Prostate gland (tissue), 2 donors: ENCODE data around the gene DDO. TPM values are rescaled to one million over a fixed set of nuclear protein-coding genes. Genes with fewer than 3 reads are reported as not detected.
A peak's percentile ranks its signal among the peaks of the same experiment; 100 is the strongest.

Experiments used
- DNase-seq: peaks from one replicate; pipeline ENCODE4 v3.0.0-alpha.2; 2019; ENCODE audit warnings: low spot score
- H3K27ac ChIP-seq, 2 donors: fragments of 200-600 bp; sonication (generic); 2 replicates each; pipeline ENCODE4 v1.5.1; 2017 to 2019
- H3K27me3 ChIP-seq: fragments of 200-600 bp; sonication (generic); replicated peaks from 2 replicates; pipeline ENCODE4 v1.5.1; 2019; ENCODE audit not compliant: insufficient read depth
- H3K36me3 ChIP-seq, 2 donors: fragments of 200-600 bp; sonication (generic); 1 replicate in 1 of 2; 2 replicates in 1 of 2; pipeline versions ENCODE4 v1.5.1 to v1.8.1; 2017 to 2019
- H3K4me1 ChIP-seq: fragments of 200-600 bp; sonication (generic); replicated peaks from 2 replicates; pipeline ENCODE4 v1.5.1; 2019
- H3K4me3 ChIP-seq, 2 donors: fragments of 200-600 bp; sonication (generic); 2 replicates each; pipeline ENCODE4 v1.5.1; 2017 to 2019
- H3K9me3 ChIP-seq: fragments of 200-600 bp; sonication (generic); 2 replicates; pipeline ENCODE4 v1.5.1; 2017
- POLR2A ChIP-seq: fragments of 450-650 bp; IDR thresholded peaks from one replicate; pipeline ENCODE4 v1.6.1; 2016; ENCODE audit warnings: antibody characterized with exemption, mild to moderate bottlenecking
- POLR2AphosphoS5 ChIP-seq: sonication (generic); formaldehyde crosslinking; IDR thresholded peaks from one replicate; pipeline ENCODE4 v1.6.1; 2017; ENCODE audit warnings: antibody characterized with exemption
- WGBS: methylation state at CpG from one replicate; pipeline ENCODE4 v1.1.5; 2018; 5-methylcytosine and 5-hydroxymethylcytosine counted together
- intact Hi-C: fragments of 100-400 bp; cut with DNase I; formaldehyde crosslinking; loops from one replicate; pipeline ENCODE4 v1.14.2; 2022
- total RNA-seq, 2 donors: library from RNA; depleted of rRNA; stranded (reverse); fragments of >200 nt; gene quantifications; one replicate each; pipeline ENCODE4 v1.1.0, GENCODE V29; 2016
- TF ChIP-seq, protein P1 (sequence below), 4 experiments: fragments of 200-600 bp in 2 of 4; fragments of 450-650 bp in 2 of 4; sonication (generic) in 2 of 4; IDR thresholded peaks; 1 replicate in 3 of 4; 2 replicates in 1 of 4; pipeline ENCODE4 v1.5.1; 2016 to 2019; ENCODE audit warnings: antibody characterized with exemption in 4 of 4, mild to moderate bottlenecking in 2 of 4, moderate library complexity in 2 of 4

DDO gene
- total RNA-seq, 2 donors from 2014 or later = 0.41 to 2.1 TPM

DNA sequence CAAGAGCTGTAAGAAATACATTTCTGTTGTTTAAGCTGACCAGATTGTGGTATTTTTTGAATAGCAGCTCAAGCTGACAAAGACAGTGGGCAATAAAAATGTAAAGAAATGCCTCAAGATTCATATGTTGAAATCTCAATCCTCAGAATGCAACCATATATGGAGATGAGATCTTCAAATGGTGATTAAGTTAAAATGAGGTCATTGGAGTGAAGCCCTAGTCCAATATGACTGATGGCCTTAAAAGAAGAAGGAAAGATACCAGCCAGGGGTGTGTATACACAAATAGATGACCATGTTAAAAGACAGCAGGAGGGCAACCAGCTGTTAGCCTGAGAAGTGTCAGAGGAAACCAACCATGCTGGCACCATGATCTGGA lies 7.1 kb upstream of the DDO start:
- peaks cover 2% of the 10 kb centered on the region for H3K27me3 ChIP-seq
- no peaks in the 10 kb centered on the region for H3K4me1 ChIP-seq
- no peak overlapping the region for H3K27ac ChIP-seq
- intact Hi-C loops = no loop called here
- no peak overlapping the region for H3K4me3 ChIP-seq
- no peaks in the 10 kb centered on the region for H3K36me3 ChIP-seq
- TF ChIP-seq POLR2A (no peak), POLR2AphosphoS5 (no peak)
- TF ChIP-seq, protein P1, sequence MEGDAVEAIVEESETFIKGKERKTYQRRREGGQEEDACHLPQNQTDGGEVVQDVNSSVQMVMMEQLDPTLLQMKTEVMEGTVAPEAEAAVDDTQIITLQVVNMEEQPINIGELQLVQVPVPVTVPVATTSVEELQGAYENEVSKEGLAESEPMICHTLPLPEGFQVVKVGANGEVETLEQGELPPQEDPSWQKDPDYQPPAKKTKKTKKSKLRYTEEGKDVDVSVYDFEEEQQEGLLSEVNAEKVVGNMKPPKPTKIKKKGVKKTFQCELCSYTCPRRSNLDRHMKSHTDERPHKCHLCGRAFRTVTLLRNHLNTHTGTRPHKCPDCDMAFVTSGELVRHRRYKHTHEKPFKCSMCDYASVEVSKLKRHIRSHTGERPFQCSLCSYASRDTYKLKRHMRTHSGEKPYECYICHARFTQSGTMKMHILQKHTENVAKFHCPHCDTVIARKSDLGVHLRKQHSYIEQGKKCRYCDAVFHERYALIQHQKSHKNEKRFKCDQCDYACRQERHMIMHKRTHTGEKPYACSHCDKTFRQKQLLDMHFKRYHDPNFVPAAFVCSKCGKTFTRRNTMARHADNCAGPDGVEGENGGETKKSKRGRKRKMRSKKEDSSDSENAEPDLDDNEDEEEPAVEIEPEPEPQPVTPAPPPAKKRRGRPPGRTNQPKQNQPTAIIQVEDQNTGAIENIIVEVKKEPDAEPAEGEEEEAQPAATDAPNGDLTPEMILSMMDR (IDR thresholded peaks at IDR 0.05) = no peak
- no peaks in the 10 kb centered on the region for H3K9me3 ChIP-seq
- DNase-seq = no peak

DNA sequence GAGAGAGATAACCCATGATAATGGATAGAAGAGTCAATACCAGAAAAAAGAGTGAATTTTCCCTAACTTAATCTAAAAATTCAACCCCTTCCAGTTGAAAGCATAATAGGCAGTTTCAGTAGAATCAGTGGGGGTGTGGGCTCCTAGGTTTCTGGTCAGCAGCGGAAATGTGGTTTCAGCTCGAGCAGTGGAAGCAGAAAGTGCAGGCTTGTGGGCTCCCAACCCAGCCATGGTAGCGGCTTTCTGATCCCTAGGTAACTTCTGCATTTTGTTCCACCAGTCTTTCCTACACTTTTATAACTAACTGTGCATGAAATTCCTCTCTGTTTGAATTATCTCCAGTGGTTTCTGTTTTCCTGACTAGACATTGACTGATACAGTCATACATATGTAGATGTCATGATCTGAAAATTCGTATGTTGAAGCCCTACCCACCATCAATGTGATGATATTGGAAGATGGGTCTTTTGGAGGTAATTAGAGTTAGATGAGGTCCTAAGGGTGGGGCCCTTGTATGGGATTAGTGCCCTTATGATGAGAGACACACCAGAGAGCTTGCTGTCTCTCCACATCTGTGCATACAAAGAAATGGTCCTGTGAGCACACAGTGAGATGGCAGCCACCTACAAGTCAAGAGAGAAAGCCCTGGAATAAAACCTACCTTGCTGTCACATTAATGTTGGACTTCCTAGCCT lies 6.5 kb upstream of the DDO start:
- intact Hi-C loops = no loop called here
- WGBS = 69% methylated on average over 4 of the region's 4 CpGs
- no peak for TF ChIP-seq POLR2AphosphoS5
- TF ChIP-seq POLR2A = no peak
- TF ChIP-seq, protein P1 (IDR thresholded peaks at IDR 0.05) = no peak
- H3K27me3 ChIP-seq = peaks cover 2% of the 10 kb centered on the region
- no peaks in the 10 kb centered on the region for H3K4me1 ChIP-seq
- no peak overlapping the region for H3K27ac ChIP-seq
- H3K36me3 ChIP-seq = no peaks in the 10 kb centered on the region
- no peaks in the 10 kb centered on the region for H3K9me3 ChIP-seq
- no peak for DNase-seq
- no peak overlapping the region for H3K4me3 ChIP-seq

DNA sequence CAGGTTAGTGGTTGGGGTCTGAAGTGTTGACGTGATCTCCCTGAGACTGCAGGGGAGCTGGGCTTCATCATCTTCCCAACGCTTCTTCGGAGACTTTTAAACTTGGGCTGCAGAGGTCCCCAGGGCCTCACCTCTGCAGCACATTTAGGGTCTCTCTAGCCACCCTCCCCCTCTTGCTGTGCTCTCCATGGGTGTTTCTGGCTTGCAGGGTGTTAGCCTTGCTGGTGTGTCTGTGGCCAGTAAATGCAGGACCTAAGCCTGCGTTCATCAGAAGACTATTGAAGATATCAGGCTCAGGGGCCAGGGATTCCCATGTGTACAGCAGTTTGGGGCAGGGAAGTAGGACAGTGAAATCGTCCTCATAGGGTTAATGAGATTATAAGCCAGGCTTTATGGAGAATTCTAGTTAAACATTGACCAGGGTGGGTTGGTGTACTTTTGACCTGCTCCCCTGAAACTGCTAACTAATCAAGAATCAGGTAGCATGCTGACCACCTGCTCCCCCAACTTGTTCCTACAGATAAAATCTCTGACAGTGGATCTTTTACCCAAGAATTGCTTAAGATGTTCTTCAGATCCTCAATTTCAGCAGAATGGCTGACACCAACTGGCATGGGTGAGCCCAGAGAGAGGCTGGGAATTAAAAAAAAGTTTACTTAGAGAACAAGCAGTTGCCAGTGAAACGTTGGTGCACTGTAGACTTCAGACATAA lies 3.8 kb upstream of the DDO start:
- Histone ChIP-seq H3K27me3 (peaks cover 2% of the 10 kb centered on the region), H3K4me3 (no peak overlapping the region), H3K9me3 (no peaks in the 10 kb centered on the region), H3K36me3 (no peaks in the 10 kb centered on the region), H3K4me1 (no peaks in the 10 kb centered on the region), H3K27ac (no peak overlapping the region)
- intact Hi-C loops = no loop called here
- DNase-seq = no peak
- 71% methylated on average over 6 of the region's 6 CpGs for WGBS
- TF ChIP-seq POLR2AphosphoS5 (no peak), POLR2A (no peak)
- TF ChIP-seq, protein P1 (IDR thresholded peaks at IDR 0.05) = no peak

DNA sequence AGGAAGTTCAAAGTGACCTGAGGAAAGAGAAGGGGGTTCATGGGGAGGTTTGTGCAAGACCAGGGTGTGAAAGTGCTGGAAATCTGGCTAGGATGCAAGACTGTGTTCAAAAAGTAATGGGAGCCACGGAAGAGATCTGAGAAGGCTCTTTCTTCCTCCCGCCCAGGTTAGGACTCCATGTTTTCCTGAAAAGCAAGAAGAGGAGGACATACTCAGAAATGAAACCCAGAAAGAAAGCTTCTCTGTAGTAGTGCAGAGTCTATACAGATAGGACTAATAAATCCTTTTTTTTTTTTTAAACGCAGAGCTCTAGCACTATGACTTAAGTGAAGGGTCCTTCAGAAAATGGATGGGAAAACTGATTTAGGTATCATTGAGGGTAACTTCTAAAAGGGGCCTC lies 3.2 kb upstream of the DDO start:
- no peak for DNase-seq
- Histone ChIP-seq H3K9me3 (no peaks in the 10 kb centered on the region), H3K4me3 (no peak overlapping the region), H3K36me3 (no peaks in the 10 kb centered on the region), H3K27ac (no peak overlapping the region), H3K4me1 (no peaks in the 10 kb centered on the region), H3K27me3 (peaks cover 2% of the 10 kb centered on the region)
- intact Hi-C loops = no loop called here
- WGBS = 77% methylated on average over 3 of the region's 3 CpGs
- TF ChIP-seq, protein P1 (IDR thresholded peaks at IDR 0.05) = no peak
- TF ChIP-seq POLR2A (no peak), POLR2AphosphoS5 (no peak)

DNA sequence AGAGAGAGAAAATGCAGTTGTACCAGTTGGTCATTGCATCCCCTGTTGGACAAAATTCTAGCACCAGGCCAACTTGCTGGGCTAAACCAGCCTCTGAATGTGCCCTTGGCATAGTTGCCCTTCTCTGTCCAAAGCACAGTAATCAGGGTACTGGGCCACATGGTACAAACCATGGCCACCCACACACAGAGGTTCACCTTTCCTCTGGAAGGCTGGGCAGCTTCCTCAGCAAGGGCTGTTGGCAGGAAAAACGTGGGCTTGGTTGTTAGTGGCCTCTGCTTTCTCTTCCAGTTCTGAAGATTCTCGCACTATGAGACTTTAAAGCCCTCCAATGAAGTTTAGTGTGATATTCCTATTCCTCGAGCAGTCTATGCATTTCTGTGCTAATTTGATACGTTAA lies 706 bp downstream of the DDO start:
- Histone ChIP-seq H3K36me3 (no peaks in the 10 kb centered on the region), H3K27ac (peak overlapping the region; percentile 39 to 66), H3K9me3 (no peaks in the 10 kb centered on the region), H3K4me1 (no peaks in the 10 kb centered on the region), H3K27me3 (no peaks in the 10 kb centered on the region), H3K4me3 (no peak overlapping the region)
- no peak for DNase-seq
- intact Hi-C loops = no loop called here
- TF ChIP-seq, protein P1 (IDR thresholded peaks at IDR 0.05) = no peak
- TF ChIP-seq POLR2A (no peak), POLR2AphosphoS5 (no peak)
- WGBS = 64% methylated on average over 4 of the region's 4 CpGs
